Right renal cortex interstitium (tissue), 3 donors: ENCODE measurements around the gene KHK. TPM values are rescaled to one million over a fixed set of nuclear protein-coding genes. Genes with fewer than 3 reads are reported as not detected.
"Not testable (repeated sequence)": the region's sequence is repeated elsewhere in the genome, so short reads cannot be mapped to it uniquely, and the experiment has no call there.

Source experiments
- DNase-seq, 3 donors: peaks; one replicate each; pipeline ENCODE4 v3.0.0-alpha.2; 2013; ENCODE audit warnings: low read depth in 3 of 3, low spot score in 2 of 3
- polyA plus RNA-seq, 3 donors: library from polyadenylated mRNA; unstranded; fragments of 120-200 nt; gene quantifications; one replicate each; pipeline ENCODE4 v1.2.1, GENCODE V29; 2013; ENCODE audit not compliant: insufficient read length in 3 of 3

Gene KHK
- polyA plus RNA-seq, 3 donors = 39.5 to 54.9 (median 54.8) TPM

- no peak for DNase-seq
These were observed 27.3 kb upstream of the KHK start for GRCh38 chr2:27059141-27059820.

GRCh38 chr2:27060323-27060722 lies 26.2 kb upstream of the KHK start:
- no peak for DNase-seq

- DNase-seq = no peak
These were observed 21.4 kb upstream of the KHK start for GRCh38 chr2:27065128-27065527.

- DNase-seq = no peak
These were observed 19.2 kb upstream of the KHK start for GRCh38 chr2:27067385-27067784.

GRCh38 chr2:27069436-27069835 lies 17.1 kb upstream of the KHK start:
- DNase-seq = no peak

GRCh38 chr2:27069961-27070618 lies 16.5 kb upstream of the KHK start:
- DNase-seq = no peak

GRCh38 chr2:27070653-27071276 lies 15.8 kb upstream of the KHK start:
- no peak for DNase-seq

- DNase-seq = peak in 2 of 3 donors; percentile 80 to 87
These were observed 15.1 kb upstream of the KHK start, which contains the start of gene OST4 for GRCh38 chr2:27071277-27071989. Gene OST4, minus strand, starts transcription at chr2:27071654.

GRCh38 chr2:27071990-27072830 lies 14.4 kb upstream of the KHK start:
- DNase-seq = peak in 1 of 3 donors; percentile 78

GRCh38 chr2:27072920-27073319 lies 13.7 kb upstream of the KHK start:
- no peak for DNase-seq

GRCh38 chr2:27073782-27074181 lies 12.8 kb upstream of the KHK start:
- no peak for DNase-seq

- DNase-seq = no peak
These were observed 11.6 kb upstream of the KHK start for GRCh38 chr2:27074738-27075565.

GRCh38 chr2:27075566-27075871 lies 11.1 kb upstream of the KHK start:
- DNase-seq = not testable (repeated sequence)

GRCh38 chr2:27076323-27076722 lies 10.2 kb upstream of the KHK start:
- no peak for DNase-seq

- no peak for DNase-seq
These were observed 9.3 kb upstream of the KHK start for GRCh38 chr2:27077231-27077630.

- peak in 1 of 3 donors; percentile 76 for DNase-seq
These were observed 8.0 kb upstream of the KHK start, which contains the start of gene EMILIN1 for GRCh38 chr2:27078267-27079194. Gene EMILIN1, plus strand, starts transcription at chr2:27078615. Its CDS starts 451 bp downstream, at chr2:27079066.

GRCh38 chr2:27079233-27080139 lies 7.1 kb upstream of the KHK start:
- no peak for DNase-seq

- DNase-seq = no peak
These were observed 6.5 kb upstream of the KHK start for GRCh38 chr2:27080140-27080469.
